Sciatic nerve (tissue), 2 donors: ENCODE results near the gene EML3. TPM values are rescaled to one million over a fixed set of nuclear protein-coding genes. Genes with fewer than 3 reads are reported as not detected.
A peak's percentile ranks its signal among the peaks of the same experiment; 100 is the strongest.
"Not testable (repeated sequence)": the region's sequence is repeated elsewhere in the genome, so short reads cannot be mapped to it uniquely, and the experiment has no call there.

Experiments used
- ATAC-seq: fragments of 200-7000 bp; cut with Tn5 transposase; one replicate; pipeline ENCODE4 v1.9.1; 2020; ENCODE audit warnings: mild to moderate bottlenecking, moderate library complexity
- DNase-seq: peaks from one replicate; pipeline ENCODE4 v3.0.0-alpha.2; 2020; ENCODE audit warnings: low spot score
- intact Hi-C: fragments of 100-400 bp; cut with DNase I; formaldehyde crosslinking; loops from one replicate; pipeline ENCODE4 v1.14.2; 2022
- total RNA-seq: library from RNA; stranded (reverse); fragmentation: NEBNext Ultra II Directional; extraction: Animal tissue kit (Norgen Biotek cat#: 25700); gene quantifications from one replicate; pipeline ENCODE4 v1.2.1, GENCODE V29; 2021
- donor health status: DM: no; HTN: no; CAD: no.
- donor health status: DM: no; HTN: no; CAD: no.

The EML3 gene
- total RNA-seq, 1 donor from 2014 or later, result 113 TPM

DNA sequence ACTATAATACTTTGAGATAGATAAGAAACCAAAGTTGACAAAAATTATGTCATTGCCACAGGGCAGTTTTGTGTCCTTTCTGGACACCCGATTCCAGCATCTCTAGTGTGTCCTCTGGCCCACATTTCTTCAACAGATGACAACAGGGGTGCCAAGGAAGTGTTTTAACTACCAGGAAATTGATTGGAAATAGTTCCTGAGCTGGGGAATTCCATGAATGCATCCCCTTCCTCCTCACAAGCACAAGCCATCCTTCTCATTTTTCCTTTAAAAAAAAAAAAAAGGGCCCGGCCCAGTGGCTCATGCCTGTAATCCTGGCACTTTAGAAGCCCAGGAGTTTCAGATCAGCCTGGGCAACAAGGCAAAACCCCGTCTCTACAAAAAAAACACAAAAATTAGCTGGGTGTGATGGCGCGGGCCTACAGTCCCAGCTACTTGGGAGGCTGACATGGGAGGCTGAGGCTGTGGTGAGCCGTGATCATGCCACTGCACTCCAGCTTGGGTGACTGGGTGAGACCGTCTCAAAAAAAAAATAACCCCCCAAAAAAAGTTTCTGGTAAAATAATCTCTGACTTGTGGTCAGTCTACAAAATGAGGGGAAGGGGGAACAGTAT is 10.0 kb upstream of the EML3 start:
- DNase-seq (no peak), ATAC-seq (no peak)
- intact Hi-C loops, result no loop called here

DNA sequence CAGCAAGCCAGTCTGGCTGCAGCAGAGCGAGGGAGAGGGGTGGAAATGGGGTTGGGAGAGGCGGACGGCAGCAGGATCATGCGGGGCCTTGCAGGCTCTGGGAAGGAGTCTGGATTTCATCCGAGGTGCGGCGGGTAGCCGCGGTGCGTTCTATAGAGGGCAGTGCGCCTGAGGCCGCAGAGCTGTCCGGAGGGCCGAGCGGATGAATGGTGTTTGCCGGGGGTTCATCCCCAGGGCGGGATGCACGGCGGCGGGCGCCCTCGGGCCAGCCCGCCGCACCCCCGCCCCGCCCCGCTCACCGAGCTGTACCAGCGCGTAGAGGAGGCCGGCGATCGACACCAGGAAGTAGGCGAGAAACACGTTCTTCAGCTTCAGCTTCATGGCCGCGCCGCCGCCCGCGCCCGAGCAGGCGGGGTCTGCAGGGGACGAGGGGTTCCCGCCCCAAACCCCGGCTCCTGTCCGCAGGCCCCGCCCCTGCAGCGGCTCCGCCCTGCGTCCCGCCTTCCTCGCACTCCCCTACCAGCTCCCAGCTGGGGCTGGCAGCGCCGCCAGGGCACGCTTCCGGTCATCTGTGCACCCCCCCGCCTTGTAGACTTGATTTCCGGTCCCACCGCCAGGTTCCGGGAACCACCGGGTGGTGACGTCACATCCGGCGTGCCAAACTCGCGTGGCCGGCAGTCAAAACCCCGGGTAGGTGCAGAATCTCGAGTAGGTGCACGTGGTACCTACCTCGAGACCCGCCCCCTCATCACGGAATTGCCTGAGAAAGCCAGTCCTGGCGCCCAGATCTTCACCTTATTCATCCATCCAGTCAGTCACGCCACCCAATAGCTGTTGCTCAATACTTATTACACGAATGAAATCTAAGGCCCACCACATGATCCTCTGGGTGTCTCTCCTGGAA is 9.2 kb upstream of the EML3 start, which contains the start of gene B3GAT3:
Gene B3GAT3 (minus strand): TSS at position 420 of the 904 bp plus-strand sequence. CDS start 39 bp downstream, at position 381.
- intact Hi-C loops, result no loop called here
- ATAC-seq (peak; percentile 99), DNase-seq (peak; percentile 98)

DNA sequence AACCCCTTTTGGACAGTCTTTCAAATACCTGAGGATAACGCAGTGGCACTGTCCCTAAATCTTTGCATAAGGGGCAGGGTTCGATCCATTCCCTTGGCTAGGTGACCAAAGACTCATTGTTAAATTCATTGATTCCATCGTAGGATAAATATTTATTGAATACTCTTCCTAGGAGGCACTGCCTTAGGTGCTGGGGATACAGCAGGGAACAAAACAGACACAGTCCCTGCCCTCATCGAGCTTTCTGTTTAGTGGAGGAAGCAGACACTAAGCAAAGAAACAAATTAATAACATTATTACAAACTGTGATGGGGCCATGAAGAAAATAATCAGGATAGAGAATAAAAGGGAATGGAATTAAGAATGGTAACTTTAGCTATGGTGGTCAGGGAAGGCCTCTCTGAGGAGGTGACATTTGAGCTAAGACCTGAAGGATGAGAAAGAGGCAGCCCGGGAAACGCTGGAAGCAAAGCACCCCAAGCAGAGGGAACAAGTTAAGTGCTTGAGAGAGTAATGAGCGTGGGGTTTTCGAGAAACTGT is 8.5 kb upstream of the EML3 start:
- DNase-seq, result no peak
- ATAC-seq, result no peak
- intact Hi-C loops, result no loop called here

DNA sequence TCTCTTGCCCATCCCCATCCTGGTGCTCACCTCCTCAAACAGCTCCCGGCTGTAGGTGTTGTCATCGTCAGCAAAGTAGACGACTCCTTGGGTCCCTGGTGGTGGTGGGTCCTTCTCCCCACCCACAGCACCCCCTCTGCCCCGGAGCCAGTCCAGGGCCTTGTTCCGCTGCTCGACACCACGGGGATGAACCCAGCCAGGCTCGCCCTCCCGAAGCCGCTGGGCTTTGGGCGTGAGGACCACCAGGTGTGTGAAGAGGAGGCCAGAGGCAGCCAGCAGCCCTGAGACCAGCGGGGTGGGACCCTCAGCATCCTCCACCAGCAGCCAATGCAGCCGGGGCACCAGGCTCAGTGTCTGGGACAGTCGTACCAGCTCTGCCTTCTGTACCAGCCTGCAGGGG is 4.4 kb upstream of the EML3 start:
- intact Hi-C loops, result not testable (repeated sequence)

DNA sequence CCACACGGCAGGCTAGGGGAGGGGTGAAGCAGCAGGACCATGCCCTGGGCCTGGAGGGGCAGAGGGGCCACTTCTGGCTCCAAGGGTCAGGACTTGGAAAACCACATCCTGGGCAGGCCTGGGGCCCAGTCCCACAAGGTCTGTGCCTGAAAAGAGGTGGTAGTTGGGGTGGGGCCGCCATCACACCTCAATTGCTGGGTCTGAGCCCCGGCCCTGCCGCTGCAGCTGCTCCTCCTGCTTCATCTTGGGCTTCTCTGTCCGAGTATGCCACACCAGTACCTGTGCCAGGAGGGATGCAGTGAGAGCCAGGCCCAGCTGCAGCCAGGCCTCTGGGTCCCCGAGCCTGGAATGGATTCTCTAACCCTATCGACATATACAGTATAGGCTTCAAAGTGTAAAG is 2.9 kb upstream of the EML3 start:
- ATAC-seq (no peak), DNase-seq (no peak)
- intact Hi-C loops, result no loop called here

More for the DNA sequence above, 4.4 kb upstream of the EML3 start:
- not testable (repeated sequence) for ATAC-seq, DNase-seq

- ATAC-seq, result no peak
- no peak for DNase-seq
- intact Hi-C loops, result no loop called here
Observed at GRCh38 chr11:62614275-62614674, 1.7 kb upstream of the EML3 start.

DNA sequence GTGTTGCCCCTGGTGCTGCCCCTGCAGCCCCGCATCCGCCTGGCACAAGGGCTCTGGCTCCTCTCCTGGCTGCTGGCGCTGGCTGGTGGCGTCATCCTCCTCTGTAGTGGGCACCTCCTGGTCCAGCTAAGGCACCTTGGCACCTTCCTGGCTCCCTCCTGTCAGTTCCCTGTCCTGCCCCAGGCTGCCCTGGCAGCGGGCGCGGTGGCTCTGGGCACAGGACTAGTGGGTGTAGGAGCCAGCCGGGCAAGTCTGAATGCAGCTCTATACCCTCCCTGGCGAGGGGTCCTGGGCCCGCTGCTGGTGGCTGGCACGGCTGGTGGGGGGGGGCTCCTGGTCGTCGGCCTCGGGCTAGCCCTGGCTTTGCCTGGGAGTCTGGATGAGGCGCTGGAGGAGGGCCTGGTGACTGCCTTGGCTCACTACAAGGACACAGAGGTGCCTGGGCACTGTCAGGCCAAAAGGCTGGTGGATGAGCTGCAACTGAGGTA is 760 bp upstream of the EML3 start:
- DNase-seq (no peak), ATAC-seq (peak; percentile 24)
- intact Hi-C loops, result no loop called here

- peak; percentile 19 for ATAC-seq
- DNase-seq, result peak; percentile 72
- intact Hi-C loops, result no loop called here
Observed at GRCh38 chr11:62611705-62612365, 740 bp downstream of the EML3 start.

DNA sequence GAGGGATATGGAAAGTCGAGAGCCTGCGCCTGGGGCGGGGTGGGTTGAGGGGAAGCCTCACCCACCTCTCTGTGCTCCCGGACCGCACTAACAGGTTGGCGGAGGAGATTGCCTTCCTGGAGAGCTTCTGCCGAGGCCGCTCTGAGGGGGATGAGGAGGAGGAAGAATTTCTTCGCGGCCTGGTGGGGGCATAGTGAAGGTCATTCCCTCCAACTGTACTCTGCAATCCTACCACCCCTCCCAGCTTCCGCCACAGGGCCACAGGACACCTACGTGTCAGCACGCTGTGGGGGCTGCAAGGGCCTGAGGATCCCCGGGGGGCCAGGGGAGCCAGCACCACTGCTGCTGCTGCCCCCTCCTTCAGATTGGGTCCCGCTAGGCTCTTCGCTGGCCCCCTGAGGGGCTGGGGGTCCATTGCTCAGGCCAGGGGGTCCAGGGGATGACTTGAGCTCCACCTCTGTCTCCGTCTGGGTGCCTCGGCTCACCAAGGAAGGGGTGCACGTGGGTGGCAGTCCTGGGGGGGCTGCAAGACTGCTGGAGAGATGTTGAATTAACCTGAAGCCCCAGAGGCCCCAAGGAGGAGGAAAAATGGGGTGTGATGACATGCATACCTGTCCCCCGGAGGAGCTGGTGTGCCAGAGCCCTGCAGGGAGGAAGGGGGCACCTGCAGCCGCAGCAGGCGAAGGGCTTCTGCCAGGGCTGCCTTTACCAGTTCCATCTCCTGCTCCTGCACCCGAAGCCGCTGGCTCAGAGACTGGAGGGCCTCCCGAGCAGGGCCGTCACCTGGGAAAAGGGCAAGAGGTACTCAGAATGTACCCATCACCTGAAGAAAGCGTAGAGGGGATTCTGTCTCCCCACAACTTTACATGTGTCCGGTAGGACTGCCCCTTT is 1.5 kb downstream of the EML3 start:
- intact Hi-C loops, result no loop called here
- no peak for DNase-seq
- ATAC-seq, result no peak

DNA sequence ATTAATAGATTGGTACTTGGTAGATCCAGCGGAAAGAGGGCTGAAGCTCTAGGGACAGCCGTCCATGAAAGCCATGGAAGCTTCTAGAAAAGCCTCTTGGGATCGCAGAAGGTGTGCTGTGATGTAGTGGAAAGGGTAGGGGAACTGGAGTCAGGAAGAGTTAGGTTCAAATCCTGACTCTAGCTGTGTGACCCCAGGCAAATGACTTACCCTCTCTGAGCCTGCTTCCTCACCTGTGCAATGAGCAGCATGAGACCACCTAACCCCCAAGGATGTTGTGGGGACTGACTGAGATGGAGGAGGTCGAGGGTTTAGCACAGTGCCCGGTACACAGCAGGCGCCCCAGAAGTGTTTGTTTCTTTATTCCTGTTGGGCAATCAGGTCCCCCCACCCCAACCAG is 2.2 kb downstream of the EML3 start:
- no peak for ATAC-seq
- DNase-seq, result no peak
- intact Hi-C loops, result no loop called here

DNA sequence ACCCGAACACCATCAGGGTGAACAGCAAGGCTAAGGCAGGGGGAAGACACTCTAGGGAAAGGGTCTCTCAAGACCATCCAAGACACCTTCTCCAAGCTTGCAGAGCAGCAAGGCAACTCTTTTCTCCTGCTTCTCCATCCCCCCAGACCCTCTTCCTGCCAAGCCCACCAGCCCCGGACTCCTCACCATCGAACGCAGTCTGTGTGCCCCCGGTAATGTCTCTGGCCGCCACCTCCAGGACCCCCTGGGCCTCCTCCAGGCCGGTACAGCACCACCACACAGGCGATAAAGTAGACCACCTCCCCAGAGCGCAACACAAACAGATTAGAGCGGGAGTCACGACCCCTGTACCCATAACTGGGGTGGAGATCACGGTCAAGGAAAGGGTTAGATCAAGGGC is 3.8 kb downstream of the EML3 start:
- DNase-seq, result no peak
- intact Hi-C loops, result no loop called here
- no peak for ATAC-seq

DNA sequence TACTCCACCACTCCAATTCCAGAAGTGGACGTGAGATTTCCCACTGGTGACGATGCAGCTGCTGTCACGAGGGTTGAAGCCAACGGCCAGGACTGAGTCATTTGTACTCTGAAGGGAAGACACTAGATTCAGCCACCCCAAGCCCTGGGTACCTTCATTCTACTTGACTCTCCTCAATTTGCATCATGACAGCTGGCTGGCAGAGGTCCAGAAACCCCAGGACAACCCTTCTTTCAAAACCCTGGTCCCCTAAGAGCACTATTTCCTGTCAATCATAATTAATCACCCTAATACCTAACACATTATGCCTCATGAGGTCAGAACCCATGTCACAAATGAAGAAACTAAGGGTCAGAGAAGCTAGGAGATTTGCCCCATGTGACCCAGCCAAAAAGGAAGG is 4.9 kb downstream of the EML3 start:
- ATAC-seq (no peak), DNase-seq (no peak)
- intact Hi-C loops, result no loop called here

DNA sequence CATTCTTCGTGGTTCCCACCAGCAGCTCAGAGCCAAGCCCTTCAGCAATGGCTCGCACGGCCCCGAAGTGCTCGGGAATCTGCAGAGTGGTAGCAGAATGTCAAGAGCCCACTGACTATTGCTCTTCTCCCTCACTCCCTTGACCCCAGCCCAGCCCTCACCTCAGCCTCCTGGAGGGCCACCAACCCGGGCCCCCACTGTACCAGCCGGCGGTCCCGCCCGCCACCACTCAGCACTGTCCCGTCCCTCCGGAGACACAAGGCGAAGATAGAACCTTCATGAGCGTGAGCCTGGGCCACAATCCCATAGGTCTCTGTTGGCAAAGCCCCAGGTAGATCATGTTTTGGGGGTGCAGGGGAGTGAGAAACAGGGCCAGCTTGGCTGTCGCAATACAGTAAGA is 6.7 kb downstream of the EML3 start:
- no peak for DNase-seq
- intact Hi-C loops, result no loop called here
- no peak for ATAC-seq

- ATAC-seq (no peak), DNase-seq (no peak)
- intact Hi-C loops, result no loop called here
Observed at GRCh38 chr11:62605467-62605866, 7.1 kb downstream of the EML3 start.

DNA sequence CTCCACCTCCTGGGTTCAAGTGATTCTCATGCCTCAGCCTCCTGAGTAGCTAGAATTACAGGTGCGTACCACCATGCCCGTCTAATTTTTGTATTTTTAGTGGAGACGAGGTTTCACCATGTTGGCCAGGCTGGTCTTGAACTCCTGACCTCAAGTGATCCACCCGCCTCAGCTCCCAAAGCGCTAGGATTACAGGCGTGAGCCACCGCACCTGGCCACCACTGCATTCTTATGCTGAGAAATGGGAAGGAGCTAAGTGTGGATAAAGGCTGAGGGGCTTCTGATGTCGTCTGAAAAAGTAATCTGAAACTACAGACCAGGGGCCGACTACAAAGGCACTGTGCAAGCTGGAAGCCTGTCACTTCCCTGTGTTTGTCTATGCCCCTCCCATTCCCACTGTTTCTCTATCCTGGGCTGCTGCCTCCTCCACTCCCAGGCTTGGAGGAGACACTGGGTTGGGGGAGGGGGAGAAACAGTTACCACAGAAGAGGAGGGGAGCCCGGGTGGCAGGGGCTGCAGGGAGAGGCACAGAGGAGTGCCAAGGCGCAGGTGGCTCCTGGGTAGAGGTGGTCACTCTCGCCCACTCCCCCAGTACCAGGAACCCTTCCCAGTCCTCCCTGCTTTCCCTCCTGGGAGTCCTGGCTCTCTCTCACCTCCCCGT is 8.0 kb downstream of the EML3 start:
- intact Hi-C loops, result no loop called here
- ATAC-seq (no peak), DNase-seq (no peak)

GRCh38 chr11:62603776-62604299 is 8.7 kb downstream of the EML3 start:
- DNase-seq (no peak), ATAC-seq (no peak)
- intact Hi-C loops, result no loop called here

DNA sequence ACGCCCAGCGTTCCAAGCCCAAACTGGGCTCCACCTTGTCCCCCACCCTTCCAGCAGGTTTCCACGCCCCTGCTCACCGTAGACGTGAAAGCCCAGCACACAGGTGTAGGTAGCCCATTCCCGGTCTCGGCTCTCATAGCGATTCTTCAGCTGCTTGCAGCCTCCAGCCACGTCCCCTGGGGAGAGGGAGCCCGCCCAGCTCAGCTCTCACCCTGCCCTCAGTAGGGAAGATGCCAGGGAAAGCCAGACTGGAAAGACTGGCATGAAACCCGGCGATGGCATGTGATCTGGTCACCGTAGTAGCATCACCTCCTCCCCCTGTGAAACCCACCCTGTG is 9.5 kb downstream of the EML3 start:
- DNase-seq (no peak), ATAC-seq (no peak)
- intact Hi-C loops, result no loop called here
